Neuronal stem cell (in vitro differentiated cells): ENCODE results near the gene AKAP1.
A peak's percentile ranks its signal among the peaks of the same experiment; 100 is the strongest.

Experiments used
- DNase-seq: peaks from one replicate; pipeline ENCODE4 v3.0.0-alpha.2; 2013; ENCODE audit warnings: low spot score
- H2AFZ ChIP-seq: one replicate; pipeline ENCODE4 v1.6.1; 2013; ENCODE audit warnings: mild to moderate bottlenecking, low read length, inconsistent platforms
- H2AK5ac ChIP-seq: 2 replicates; pipeline ENCODE4 v1.6.1; 2013; ENCODE audit warnings: low read depth, mild to moderate bottlenecking, inconsistent platforms, low read length, moderate library complexity, mixed read lengths
- H2BK120ac ChIP-seq: 2 replicates; pipeline ENCODE4 v1.6.1; 2013; ENCODE audit warnings: low read depth, mild to moderate bottlenecking, inconsistent platforms, low read length, moderate library complexity, mixed read lengths
- H2BK12ac ChIP-seq: one replicate; pipeline ENCODE4 v1.6.1; 2013; ENCODE audit warnings: low read length, inconsistent platforms
- H2BK15ac ChIP-seq: 2 replicates; pipeline ENCODE4 v1.6.1; 2013; ENCODE audit warnings: mild to moderate bottlenecking, low read length, inconsistent platforms, mixed read lengths
- H2BK5ac ChIP-seq: one replicate; pipeline ENCODE4 v1.6.1; 2013; ENCODE audit warnings: inconsistent platforms, mild to moderate bottlenecking, low read length, moderate library complexity
- H3K14ac ChIP-seq: one replicate; pipeline ENCODE4 v1.6.1; 2013; ENCODE audit warnings: low read length, inconsistent platforms
- H3K18ac ChIP-seq: 2 replicates; pipeline ENCODE4 v1.6.1; 2013; ENCODE audit warnings: low read length, inconsistent platforms
- H3K23ac ChIP-seq: 2 replicates; pipeline ENCODE4 v1.6.1; 2013; ENCODE audit warnings: low read depth, mild to moderate bottlenecking, mixed read lengths, low read length, inconsistent platforms; ENCODE audit not compliant: poor library complexity
- H3K27ac ChIP-seq: replicated peaks from 3 replicates; pipeline ENCODE4 v1.5.1; 2013; ENCODE audit warnings: low read length, inconsistent platforms
- H3K27me3 ChIP-seq, 3 experiments: 2 replicates each; pipeline ENCODE4 v1.6.1; 2013; ENCODE audit warnings: low read length in 3 of 3, mild to moderate bottlenecking in 2 of 3, inconsistent platforms in 1 of 3, low read depth in 1 of 3, mixed read lengths in 1 of 3, moderate library complexity in 1 of 3; ENCODE audit not compliant: control insufficient read depth in 3 of 3, insufficient read depth in 3 of 3
- H3K36me3 ChIP-seq, 2 donors: replicated peaks in 1 of 2; 2 replicates each; pipeline ENCODE4 v1.6.1; 2013; ENCODE audit warnings: low read length in 2 of 2; ENCODE audit not compliant: control insufficient read depth in 2 of 2, insufficient read depth in 2 of 2
- H3K4ac ChIP-seq: 2 replicates; pipeline ENCODE4 v1.6.1; 2013; ENCODE audit warnings: inconsistent platforms, mild to moderate bottlenecking, low read length, moderate library complexity
- H3K4me1 ChIP-seq, 2 donors: 1 replicate in 1 of 2; 2 replicates in 1 of 2; pipeline ENCODE4 v1.6.1; 2013; ENCODE audit warnings: low read length in 2 of 2, low read depth in 1 of 2; ENCODE audit not compliant: control insufficient read depth in 2 of 2, insufficient read depth in 1 of 2
- H3K4me2 ChIP-seq: one replicate; pipeline ENCODE4 v1.6.1; 2013; ENCODE audit warnings: mild to moderate bottlenecking, low read length, inconsistent platforms; ENCODE audit not compliant: insufficient read depth, poor library complexity, severe bottlenecking
- H3K4me3 ChIP-seq, 2 donors: 2 replicates each; pipeline ENCODE4 v1.5.1; 2013; ENCODE audit warnings: low read length in 2 of 2, mild to moderate bottlenecking in 2 of 2, inconsistent platforms in 1 of 2, moderate library complexity in 1 of 2
- H3K79me1 ChIP-seq: one replicate; pipeline ENCODE4 v1.6.1; 2013; ENCODE audit warnings: low read depth, mild to moderate bottlenecking, inconsistent platforms, low read length, moderate library complexity
- H3K9ac ChIP-seq: one replicate; pipeline ENCODE4 v1.6.1; 2013; ENCODE audit warnings: mild to moderate bottlenecking, low read depth, low read length, inconsistent platforms; ENCODE audit not compliant: poor library complexity
- H3K9me3 ChIP-seq, 2 donors: replicated peaks in 1 of 2; 2 replicates each; pipeline versions ENCODE3 to v1.6.1; 2013; ENCODE audit warnings: low read length in 2 of 2, mild to moderate bottlenecking in 2 of 2, inconsistent platforms in 1 of 2, low read depth in 1 of 2, mixed read lengths in 1 of 2, moderate library complexity in 1 of 2; ENCODE audit not compliant: control insufficient read depth in 2 of 2, insufficient read depth in 1 of 2
- H4K8ac ChIP-seq: one replicate; pipeline ENCODE4 v1.6.1; 2013; ENCODE audit warnings: low read depth, mild to moderate bottlenecking, inconsistent platforms, low read length, moderate library complexity
- H4K91ac ChIP-seq: one replicate; pipeline ENCODE4 v1.6.1; 2013; ENCODE audit warnings: low read length, low read depth, mild to moderate bottlenecking, inconsistent platforms; ENCODE audit not compliant: poor library complexity
- WGBS, 2 donors: extraction: QIAGEN DNeasy Blood & Tissue Kit; methylation state at CpG; one replicate each; pipeline ENCODE4 v1.1.7; 2013; ENCODE audit warnings: missing lambda C conversion rate in 2 of 2, mixed read lengths in 1 of 2; ENCODE audit not compliant: insufficient read length in 2 of 2, insufficient replicate concordance in 1 of 2; ENCODE audit errors: extremely low coverage in 2 of 2; 5-methylcytosine and 5-hydroxymethylcytosine counted together

The AKAP1 gene

DNA sequence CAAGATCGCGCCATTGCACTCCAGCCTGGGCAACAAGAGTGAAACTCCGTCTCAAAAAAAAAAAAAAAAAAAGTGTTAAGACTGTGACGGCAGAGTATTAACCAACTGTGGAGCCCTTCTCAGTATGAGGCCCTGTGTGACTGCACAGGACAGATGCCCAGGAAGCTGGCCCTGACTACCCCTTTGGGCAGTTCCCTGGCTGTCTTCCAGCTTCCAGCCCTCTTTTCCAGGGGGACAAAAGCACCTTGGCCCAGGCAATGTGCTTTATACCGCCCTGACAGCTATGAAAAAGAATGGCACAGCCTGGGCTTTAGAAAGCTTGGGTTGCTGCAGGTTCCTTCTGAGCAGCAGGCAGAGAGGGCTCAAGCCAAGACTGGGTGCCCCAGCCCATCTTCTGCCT, 61.2 kb downstream of the AKAP1 start:
- Histone ChIP-seq H2BK12ac (no peak overlapping the region), H3K4me1 (peaks cover 8 to 9% of the 10 kb centered on the region in 2 donors)
- no CpG with 5 or more reads among the region's 5 CpGs for WGBS, 2 donors

GRCh38 chr17:57151798-57152197, 66.8 kb downstream of the AKAP1 start:
- WGBS, 2 donors = no CpG with 5 or more reads among the region's 10 CpGs
- Histone ChIP-seq H3K4me3 (no peak overlapping the region), H2BK15ac (no peak overlapping the region), H3K79me1 (no peaks in the 10 kb centered on the region), H4K91ac (no peak overlapping the region), H2BK12ac (no peak overlapping the region), H4K8ac (no peak overlapping the region), H3K27me3 (peaks cover 0 to 10% (median 0%) of the 10 kb centered on the region in 3 experiments), H3K23ac (no peak overlapping the region), H3K9ac (no peak overlapping the region), H3K36me3 (no peaks in the 10 kb centered on the region), H3K4me1 (no peaks in the 10 kb centered on the region), H2AK5ac (no peak overlapping the region), H2AFZ (no peak overlapping the region), H3K18ac (no peak overlapping the region), H3K4ac (no peak overlapping the region), H2BK120ac (no peak overlapping the region), H3K14ac (no peak overlapping the region), H3K9me3 (peaks cover 2 to 22% of the 10 kb centered on the region in 2 donors), H3K27ac (no peak overlapping the region), H3K4me2 (no peak overlapping the region), H2BK5ac (no peak overlapping the region)
- no peak for DNase-seq

More for the DNA sequence above, 61.2 kb downstream of the AKAP1 start:
- Histone ChIP-seq H4K8ac (no peak overlapping the region), H3K36me3 (no peaks in the 10 kb centered on the region), H2BK120ac (no peak overlapping the region), H2BK5ac (no peak overlapping the region), H3K9ac (no peak overlapping the region), H2AFZ (no peak overlapping the region), H3K79me1 (no peaks in the 10 kb centered on the region), H3K4ac (no peak overlapping the region), H3K14ac (no peak overlapping the region), H3K9me3 (peaks cover 0 to 13% of the 10 kb centered on the region in 2 donors), H3K18ac (peak overlapping the region; percentile 53), H4K91ac (no peak overlapping the region), H3K4me2 (no peak overlapping the region), H3K4me3 (no peak overlapping the region), H2AK5ac (peak overlapping the region; percentile 56), H3K23ac (no peak overlapping the region), H3K27ac (no peak overlapping the region), H3K27me3 (peaks cover 0 to 4% (median 0%) of the 10 kb centered on the region in 3 experiments), H2BK15ac (no peak overlapping the region)
- DNase-seq = no peak

- Histone ChIP-seq H3K18ac (no peak overlapping the region), H2BK12ac (no peak overlapping the region), H2BK15ac (no peak overlapping the region), H3K36me3 (no peaks in the 10 kb centered on the region), H2BK120ac (no peak overlapping the region), H2AK5ac (no peak overlapping the region), H4K8ac (no peak overlapping the region), H3K23ac (no peak overlapping the region), H3K4me2 (no peak overlapping the region), H3K79me1 (no peaks in the 10 kb centered on the region), H4K91ac (no peak overlapping the region), H3K27me3 (peaks cover 0 to 10% (median 0%) of the 10 kb centered on the region in 3 experiments), H3K9me3 (peaks cover 2 to 22% of the 10 kb centered on the region in 2 donors), H3K9ac (no peak overlapping the region), H3K4me1 (no peaks in the 10 kb centered on the region), H2BK5ac (no peak overlapping the region), H3K4ac (no peak overlapping the region), H2AFZ (no peak overlapping the region), H3K27ac (no peak overlapping the region), H3K14ac (no peak overlapping the region), H3K4me3 (no peak overlapping the region)
- no CpG with 5 or more reads among the region's 7 CpGs for WGBS, 2 donors
- no peak for DNase-seq
These were observed 68.0 kb downstream of the AKAP1 start for GRCh38 chr17:57152967-57153528.

- H2AK5ac ChIP-seq = no peak overlapping the region
- no peak overlapping the region for H2BK12ac ChIP-seq
- H3K9me3 ChIP-seq = peaks cover 2 to 15% of the 10 kb centered on the region in 2 donors
- H4K91ac ChIP-seq = no peak overlapping the region
- H2AFZ ChIP-seq = no peak overlapping the region
- H3K27ac ChIP-seq = no peak overlapping the region
- no peak overlapping the region for H3K14ac ChIP-seq
- WGBS, 2 donors = no CpG with 5 or more reads among the region's 2 CpGs
- peaks cover 0 to 6% (median 0%) of the 10 kb centered on the region in 3 experiments for H3K27me3 ChIP-seq
- no peak overlapping the region for H3K4ac ChIP-seq
- H2BK15ac ChIP-seq = no peak overlapping the region
- no peak overlapping the region for H2BK120ac ChIP-seq
- H3K4me3 ChIP-seq = no peak overlapping the region
- H3K9ac ChIP-seq = no peak overlapping the region
- no peak overlapping the region for H4K8ac ChIP-seq
- no peak overlapping the region for H3K23ac ChIP-seq
- no peak for DNase-seq
- H3K36me3 ChIP-seq = no peaks in the 10 kb centered on the region
- H3K79me1 ChIP-seq = no peaks in the 10 kb centered on the region
- no peak overlapping the region for H3K18ac ChIP-seq
- H3K4me2 ChIP-seq = no peak overlapping the region
- no peak overlapping the region for H2BK5ac ChIP-seq
- H3K4me1 ChIP-seq = no peaks in the 10 kb centered on the region
These were observed 69.9 kb downstream of the AKAP1 start for GRCh38 chr17:57154921-57155320.
